GM13976 (cell line): ENCODE data around the gene DPF3.

ENCODE experiments used
- DNase-seq: peaks from one replicate; pipeline ENCODE4 v3.0.0; 2012; ENCODE audit warnings: low spot score
- CTCF ChIP-seq: IDR thresholded peaks from 2 replicates; pipeline ENCODE4 v1.5.1; 2012; ENCODE audit warnings: borderline replicate concordance, mild to moderate bottlenecking; ENCODE audit not compliant: insufficient read depth; ENCODE audit errors: extremely low read depth, missing control alignments, control extremely low read depth
- in situ Hi-C: fragments of 300-500 bp; cut with MboI; formaldehyde crosslinking; loops from one replicate; pipeline ENCODE4 v1.12.0; 2022; ENCODE audit warnings: low sequenced_read_pairs, mixed read lengths, inconsistent platforms; ENCODE audit not compliant: unreplicated experiment

Gene DPF3

GRCh38 chr14:72638021-72638420 is 255.9 kb downstream of the DPF3 start:
- in situ Hi-C loops, result no loop called here
- DNase-seq, result no peak
- no peak for TF ChIP-seq CTCF

GRCh38 chr14:72636871-72637270 is 257.0 kb downstream of the DPF3 start:
- TF ChIP-seq CTCF, result no peak
- in situ Hi-C loops, result no loop called here
- no peak for DNase-seq

- TF ChIP-seq CTCF, result no peak
- in situ Hi-C loops, result no loop called here
- DNase-seq, result no peak
Measured at GRCh38 chr14:72636094-72636493, 257.8 kb downstream of the DPF3 start.

GRCh38 chr14:72634691-72635616 is 258.9 kb downstream of the DPF3 start:
- no peak for TF ChIP-seq CTCF
- in situ Hi-C loops, result no loop called here
- no peak for DNase-seq

- no peak for TF ChIP-seq CTCF
- DNase-seq, result no peak
- in situ Hi-C loops, result no loop called here
Measured at GRCh38 chr14:72633551-72633950, 260.4 kb downstream of the DPF3 start.

- TF ChIP-seq CTCF, result no peak
- DNase-seq, result no peak
- in situ Hi-C loops, result no loop called here
Measured at GRCh38 chr14:72632727-72633126, 261.2 kb downstream of the DPF3 start.

- in situ Hi-C loops, result no loop called here
- DNase-seq, result no peak
- no peak for TF ChIP-seq CTCF
Measured at GRCh38 chr14:72631401-72631800, 262.5 kb downstream of the DPF3 start.
